Measurements from ENCODE around the gene NR1I2. TPM values are rescaled to one million over a fixed set of nuclear protein-coding genes. Genes with fewer than 3 reads are reported as not detected.

NR1I2 gene
- total and polyA plus RNA-seq, 2 donors (not counting 1 experiment from before 2014, with no cell fraction given), result 0.30 to 0.52 TPM

- no peaks in the 10 kb centered on the region for H3K9me3 Mint-ChIP-seq (ENCODE audit: insufficient read depth)
- H3K4me1 Mint-ChIP-seq, result no peaks in the 10 kb centered on the region
- WGBS (ENCODE audit: insufficient coverage), result 92% methylated on average over 7 of the region's 10 CpGs
- Histone ChIP-seq H3K4me3 (ENCODE audit: control extremely low read depth in 1 of 5, extremely low read depth in 1 of 5, insufficient read depth in 1 of 5, low read depth in 2 of 5, low read length in 4 of 5) (no peak overlapping the region), H3K27ac (ENCODE audit: low read length in 2 of 2) (no peak overlapping the region), H3K4me2 (replicated peaks; ENCODE audit: low read depth, low read length, poor library complexity, severe bottlenecking) (no peak overlapping the region), H3K27me3 (replicated peaks in 1 of 4; ENCODE audit: control extremely low read depth in 1 of 4, control insufficient read depth in 3 of 4, insufficient read depth in 4 of 4, low read length in 3 of 4) (peaks cover 0 to 2% (median 0%) of the 10 kb centered on the region in 4 experiments), H3K79me2 (ENCODE audit: control insufficient read depth, insufficient read depth, low read length) (no peaks in the 10 kb centered on the region), H3K9me3 (ENCODE audit: control extremely low read depth in 1 of 3, control insufficient read depth in 2 of 3, insufficient read depth in 1 of 3, low read length in 2 of 3) (no peaks in the 10 kb centered on the region), H3K36me3 (replicated peaks in 1 of 2; ENCODE audit: control extremely low read depth in 1 of 2, control insufficient read depth in 1 of 2, extremely low read depth in 1 of 2, insufficient read depth in 2 of 2, low read length in 1 of 2) (no peaks in the 10 kb centered on the region), H2AFZ (ENCODE audit: insufficient read depth, low read depth, low read length, poor library complexity, severe bottlenecking) (no peak overlapping the region), H3K4me1 (ENCODE audit: control insufficient read depth in 2 of 2, insufficient read depth in 2 of 2, low read length in 2 of 2) (no peaks in the 10 kb centered on the region), H4K20me1 (ENCODE audit: control insufficient read depth, insufficient read depth, low read length, poor library complexity, severe bottlenecking) (no peaks in the 10 kb centered on the region), H3K9ac (ENCODE audit: low read length) (no peak overlapping the region)
- ChIA-PET POLR2A (no interaction called here), CTCF (no interaction called here)
- peaks cover 11% of the 10 kb centered on the region for H3K27me3 Mint-ChIP-seq
- TF ChIP-seq CTCF (IDR thresholded peaks at IDR 0.05) (no peak), EZH2 (IDR thresholded peaks at IDR 0.05; ENCODE audit: borderline replicate concordance, insufficient read depth, low read depth, low read length, poor library complexity, severe bottlenecking) (no peak)
- ATAC-seq (ENCODE audit: low read depth), result no peak
- intact Hi-C loops (cut with micrococcal nuclease), result no loop called here
- H3K27ac Mint-ChIP-seq, result no peak overlapping the region
- no peak overlapping the region for H3K4me3 Mint-ChIP-seq
- DNase-seq, result no peak
These were observed 38.0 kb upstream of the NR1I2 start for GRCh38 chr3:119743921-119744320.

DNA sequence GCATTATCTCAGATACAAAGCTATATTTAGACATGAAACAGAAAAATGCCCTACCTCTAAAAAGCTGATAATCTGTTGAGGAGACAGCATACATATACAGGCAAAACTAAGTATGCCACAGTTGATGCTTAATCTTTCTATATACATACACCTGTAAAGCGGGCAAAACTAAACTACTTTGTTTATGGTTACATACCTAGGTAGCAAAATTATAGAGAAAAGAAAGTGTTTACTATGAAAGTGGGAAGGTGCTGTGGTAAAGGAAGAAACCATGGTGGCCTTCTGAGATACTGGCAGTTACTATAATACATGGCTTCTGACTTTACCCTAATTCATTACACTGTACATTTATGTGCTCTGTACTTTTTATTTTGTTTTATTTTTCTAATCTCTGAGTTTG is 36.0 kb upstream of the NR1I2 start:
- Mint-ChIP-seq H3K4me3 (no peak overlapping the region), H3K4me1 (no peaks in the 10 kb centered on the region), H3K27ac (no peak overlapping the region), H3K27me3 (peaks cover 3% of the 10 kb centered on the region), H3K9me3 (ENCODE audit: insufficient read depth) (no peaks in the 10 kb centered on the region)
- Histone ChIP-seq H3K9me3 (ENCODE audit: control extremely low read depth in 1 of 3, control insufficient read depth in 2 of 3, insufficient read depth in 1 of 3, low read length in 2 of 3) (no peaks in the 10 kb centered on the region), H3K4me1 (ENCODE audit: control insufficient read depth in 2 of 2, insufficient read depth in 2 of 2, low read length in 2 of 2) (no peaks in the 10 kb centered on the region), H3K4me2 (replicated peaks; ENCODE audit: low read depth, low read length, poor library complexity, severe bottlenecking) (no peak overlapping the region), H3K9ac (ENCODE audit: low read length) (no peak overlapping the region), H4K20me1 (ENCODE audit: control insufficient read depth, insufficient read depth, low read length, poor library complexity, severe bottlenecking) (no peaks in the 10 kb centered on the region), H2AFZ (ENCODE audit: insufficient read depth, low read depth, low read length, poor library complexity, severe bottlenecking) (no peak overlapping the region), H3K27me3 (replicated peaks in 1 of 4; ENCODE audit: control extremely low read depth in 1 of 4, control insufficient read depth in 3 of 4, insufficient read depth in 4 of 4, low read length in 3 of 4) (peaks cover 0 to 2% (median 0%) of the 10 kb centered on the region in 4 experiments), H3K36me3 (replicated peaks in 1 of 2; ENCODE audit: control extremely low read depth in 1 of 2, control insufficient read depth in 1 of 2, extremely low read depth in 1 of 2, insufficient read depth in 2 of 2, low read length in 1 of 2) (no peaks in the 10 kb centered on the region), H3K4me3 (ENCODE audit: control extremely low read depth in 1 of 5, extremely low read depth in 1 of 5, insufficient read depth in 1 of 5, low read depth in 2 of 5, low read length in 4 of 5) (no peak overlapping the region), H3K27ac (ENCODE audit: low read length in 2 of 2) (no peak overlapping the region), H3K79me2 (ENCODE audit: control insufficient read depth, insufficient read depth, low read length) (no peaks in the 10 kb centered on the region)
- no CpG with 5 or more reads among the region's 1 CpG for WGBS (ENCODE audit: insufficient coverage)
- CTCF ChIA-PET, result interaction anchor here (1.0 kb wide), 1 partner anchor 12 kb away, joined by 3 read pairs; no protein-coding TSS in a partner anchor
- intact Hi-C loops (cut with micrococcal nuclease), result no loop called here
- ATAC-seq (ENCODE audit: low read depth) (no peak), DNase-seq (no peak)
- TF ChIP-seq CTCF (IDR thresholded peaks at IDR 0.05), result no peak
- no peak for TF ChIP-seq EZH2 (IDR thresholded peaks at IDR 0.05; ENCODE audit: borderline replicate concordance, insufficient read depth, low read depth, low read length, poor library complexity, severe bottlenecking)
- POLR2A ChIA-PET, result no interaction called here

All from B cell (primary cell).